Lower lobe of right lung (tissue), 2 donors: Measurements from ENCODE around the gene MRPS6. TPM values are rescaled to one million over a fixed set of nuclear protein-coding genes. Genes with fewer than 3 reads are reported as not detected.

Source experiments
- ATAC-seq, 2 donors: fragments of 200-7000 bp; cut with Tn5 transposase; one replicate each; pipeline ENCODE4 v1.9.1; 2020 to 2022; ENCODE audit warnings: mild to moderate bottlenecking in 2 of 2, moderate library complexity in 2 of 2
- DNase-seq: peaks from one replicate; pipeline ENCODE4 v3.0.0-alpha.2; 2020
- H3K27ac ChIP-seq: fragments of 200-600 bp; one replicate; pipeline ENCODE4 v1.8.0; 2022
- H3K27me3 ChIP-seq: fragments of 200-600 bp; one replicate; pipeline ENCODE4 v1.8.0; 2022; ENCODE audit warnings: low read depth
- H3K36me3 ChIP-seq: fragments of 200-600 bp; one replicate; pipeline ENCODE4 v1.8.0; 2022; ENCODE audit warnings: mild to moderate bottlenecking
- H3K4me1 ChIP-seq: fragments of 200-600 bp; one replicate; pipeline ENCODE4 v1.8.0; 2022
- H3K4me3 ChIP-seq: fragments of 200-600 bp; one replicate; pipeline ENCODE4 v1.8.0; 2022; ENCODE audit warnings: mild to moderate bottlenecking
- H3K9me3 ChIP-seq: fragments of 200-600 bp; one replicate; pipeline ENCODE4 v1.8.0; 2022
- intact Hi-C: fragments of 100-400 bp; cut with DNase I; formaldehyde crosslinking; loops from one replicate; pipeline ENCODE4 v1.11.0; 2022
- total RNA-seq: library from RNA; stranded (reverse); fragmentation: NEBNext Ultra II Directional; extraction: Animal tissue kit (Norgen Biotek cat#: 25700); gene quantifications from one replicate; pipeline ENCODE4 v1.2.1, GENCODE V29; 2021
- TF ChIP-seq, protein P1 (sequence below): fragments of 200-600 bp; IDR thresholded peaks from one replicate; pipeline ENCODE4 v1.8.0; 2022; ENCODE audit warnings: antibody characterized with exemption, mild to moderate bottlenecking
- donor health status: DM: no; HTN: yes; CAD: no; lungs with severe emphysema.

The MRPS6 gene
- total RNA-seq, 1 donor from 2014 or later: 44.5 TPM

DNA sequence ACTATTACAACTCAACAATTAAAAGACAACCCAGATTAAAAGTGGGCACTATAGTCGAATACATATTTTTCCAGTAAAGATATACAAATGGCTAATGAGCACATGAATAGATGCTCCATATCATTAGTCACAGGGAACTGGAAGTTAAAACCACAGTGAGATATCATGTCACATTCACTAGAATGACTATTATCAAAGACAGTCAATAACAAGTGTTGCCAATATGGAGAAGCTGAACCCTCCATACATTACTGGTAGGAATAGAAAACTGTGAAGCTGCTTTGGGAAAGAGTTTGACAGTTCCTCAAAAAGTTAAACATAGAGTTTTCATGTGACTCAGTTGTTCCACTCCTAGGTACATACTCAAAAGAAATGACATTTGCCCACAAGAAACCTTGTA, 30.6 kb upstream of the MRPS6 start:
- ATAC-seq: no peak

DNA sequence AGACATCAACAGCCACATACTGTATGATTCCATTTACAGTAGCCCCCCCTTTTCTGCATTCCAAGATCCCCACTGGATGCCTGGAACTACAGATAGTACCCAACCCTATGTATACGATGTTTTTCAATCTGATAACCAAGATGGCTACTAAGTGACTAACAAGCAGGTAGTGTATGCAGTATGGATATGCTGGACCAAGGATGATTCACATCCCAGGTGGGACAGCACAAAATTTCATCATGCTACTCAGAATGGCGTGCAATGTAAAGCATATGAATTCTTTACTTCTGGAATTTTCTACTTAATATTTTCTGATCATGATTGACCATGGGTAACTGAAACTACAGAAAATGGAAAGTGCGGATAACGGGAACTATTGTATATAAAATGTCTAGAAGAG, 30.0 kb upstream of the MRPS6 start:
- H3K36me3 ChIP-seq: no peaks in the 10 kb centered on the region
- H3K27me3 ChIP-seq: no peaks in the 10 kb centered on the region
- no peak overlapping the region for H3K27ac ChIP-seq
- intact Hi-C loops: no loop called here
- peaks cover 10% of the 10 kb centered on the region for H3K4me1 ChIP-seq
- H3K4me3 ChIP-seq: no peak overlapping the region
- DNase-seq (no peak), ATAC-seq (no peak)
- TF ChIP-seq, protein P1, sequence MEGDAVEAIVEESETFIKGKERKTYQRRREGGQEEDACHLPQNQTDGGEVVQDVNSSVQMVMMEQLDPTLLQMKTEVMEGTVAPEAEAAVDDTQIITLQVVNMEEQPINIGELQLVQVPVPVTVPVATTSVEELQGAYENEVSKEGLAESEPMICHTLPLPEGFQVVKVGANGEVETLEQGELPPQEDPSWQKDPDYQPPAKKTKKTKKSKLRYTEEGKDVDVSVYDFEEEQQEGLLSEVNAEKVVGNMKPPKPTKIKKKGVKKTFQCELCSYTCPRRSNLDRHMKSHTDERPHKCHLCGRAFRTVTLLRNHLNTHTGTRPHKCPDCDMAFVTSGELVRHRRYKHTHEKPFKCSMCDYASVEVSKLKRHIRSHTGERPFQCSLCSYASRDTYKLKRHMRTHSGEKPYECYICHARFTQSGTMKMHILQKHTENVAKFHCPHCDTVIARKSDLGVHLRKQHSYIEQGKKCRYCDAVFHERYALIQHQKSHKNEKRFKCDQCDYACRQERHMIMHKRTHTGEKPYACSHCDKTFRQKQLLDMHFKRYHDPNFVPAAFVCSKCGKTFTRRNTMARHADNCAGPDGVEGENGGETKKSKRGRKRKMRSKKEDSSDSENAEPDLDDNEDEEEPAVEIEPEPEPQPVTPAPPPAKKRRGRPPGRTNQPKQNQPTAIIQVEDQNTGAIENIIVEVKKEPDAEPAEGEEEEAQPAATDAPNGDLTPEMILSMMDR: no peak
- no peaks in the 10 kb centered on the region for H3K9me3 ChIP-seq

More for the DNA sequence above, 30.6 kb upstream of the MRPS6 start:
- Histone ChIP-seq H3K36me3 (no peaks in the 10 kb centered on the region), H3K4me1 (peaks cover 10% of the 10 kb centered on the region), H3K27me3 (no peaks in the 10 kb centered on the region), H3K9me3 (no peaks in the 10 kb centered on the region), H3K27ac (no peak overlapping the region), H3K4me3 (no peak overlapping the region)
- intact Hi-C loops: no loop called here
- DNase-seq: no peak
- TF ChIP-seq, protein P1: no peak

DNA sequence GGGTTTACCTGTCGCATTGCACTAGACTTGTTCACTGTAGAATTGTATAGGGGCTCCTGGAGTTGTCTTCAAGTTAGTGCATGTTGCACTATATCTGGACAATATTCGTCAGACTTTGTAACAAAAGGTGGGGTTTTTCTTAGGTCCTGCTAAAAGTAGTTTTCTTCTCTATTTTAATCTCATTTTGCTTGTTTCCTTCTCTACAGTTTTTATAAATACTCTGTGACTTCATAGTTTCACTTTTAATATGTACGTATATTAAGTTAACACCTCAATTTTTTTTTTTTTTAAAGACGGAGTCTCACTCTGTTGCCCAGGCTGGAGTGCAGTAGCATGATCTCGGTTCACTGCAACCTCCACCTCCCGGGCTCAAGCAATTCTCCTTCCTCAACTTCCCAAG, 26.5 kb upstream of the MRPS6 start:
- no peaks in the 10 kb centered on the region for H3K4me1 ChIP-seq
- no peaks in the 10 kb centered on the region for H3K36me3 ChIP-seq
- intact Hi-C loops: no loop called here
- TF ChIP-seq, protein P1: no peak
- no peak for DNase-seq
- no peak overlapping the region for H3K4me3 ChIP-seq
- ATAC-seq: no peak
- H3K27ac ChIP-seq: no peak overlapping the region
- H3K9me3 ChIP-seq: no peaks in the 10 kb centered on the region
- H3K27me3 ChIP-seq: no peaks in the 10 kb centered on the region

DNA sequence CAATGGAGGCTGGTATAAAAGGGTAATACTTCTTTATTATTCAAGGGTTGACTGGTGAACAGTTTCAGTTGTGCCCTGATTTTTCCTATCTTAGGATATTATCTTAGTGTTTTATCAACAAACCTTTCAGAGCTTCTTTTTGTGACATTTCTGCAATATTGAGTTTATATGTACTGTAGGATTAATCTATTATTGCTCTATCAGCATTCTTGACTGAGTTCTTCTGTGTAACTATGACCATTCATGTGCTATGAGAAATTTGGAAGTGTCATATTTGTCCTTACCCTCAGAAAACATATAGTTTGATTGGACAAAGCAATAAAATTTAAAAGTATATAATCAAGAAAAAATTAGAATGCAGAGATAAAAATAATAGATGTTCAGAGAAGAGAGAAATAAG, 25.5 kb upstream of the MRPS6 start:
- H3K4me3 ChIP-seq: no peak overlapping the region

DNA sequence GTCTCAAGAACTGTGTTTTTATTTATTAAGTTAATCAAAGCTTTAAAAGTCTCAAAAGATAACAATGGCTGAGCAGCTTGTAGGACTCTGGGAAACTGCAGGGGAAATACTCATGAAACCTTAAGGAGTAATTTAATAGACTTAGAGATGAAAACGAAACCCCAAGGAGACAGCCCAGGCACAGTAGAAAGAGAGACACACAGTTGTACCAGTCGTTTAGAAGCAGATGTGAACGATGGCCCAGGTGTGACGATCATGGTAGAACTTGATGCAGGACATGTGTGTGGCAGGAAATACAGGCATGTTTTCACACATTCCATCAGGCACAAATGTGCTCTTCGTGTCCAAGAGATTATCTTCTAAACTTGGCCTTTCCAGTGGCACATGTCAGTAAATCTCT, 21.2 kb upstream of the MRPS6 start:
- Histone ChIP-seq H3K27me3 (no peaks in the 10 kb centered on the region), H3K4me3 (no peak overlapping the region), H3K9me3 (no peaks in the 10 kb centered on the region), H3K4me1 (no peaks in the 10 kb centered on the region), H3K36me3 (no peaks in the 10 kb centered on the region), H3K27ac (no peak overlapping the region)
- no peak for DNase-seq
- ATAC-seq: no peak
- intact Hi-C loops: no loop called here
- TF ChIP-seq, protein P1: no peak

More for the DNA sequence above, 25.5 kb upstream of the MRPS6 start:
- H3K4me1 ChIP-seq: no peaks in the 10 kb centered on the region
- no peaks in the 10 kb centered on the region for H3K36me3 ChIP-seq
- intact Hi-C loops: no loop called here
- H3K27ac ChIP-seq: no peak overlapping the region
- DNase-seq (no peak), ATAC-seq (no peak)
- H3K27me3 ChIP-seq: no peaks in the 10 kb centered on the region
- no peaks in the 10 kb centered on the region for H3K9me3 ChIP-seq
- TF ChIP-seq, protein P1: no peak

DNA sequence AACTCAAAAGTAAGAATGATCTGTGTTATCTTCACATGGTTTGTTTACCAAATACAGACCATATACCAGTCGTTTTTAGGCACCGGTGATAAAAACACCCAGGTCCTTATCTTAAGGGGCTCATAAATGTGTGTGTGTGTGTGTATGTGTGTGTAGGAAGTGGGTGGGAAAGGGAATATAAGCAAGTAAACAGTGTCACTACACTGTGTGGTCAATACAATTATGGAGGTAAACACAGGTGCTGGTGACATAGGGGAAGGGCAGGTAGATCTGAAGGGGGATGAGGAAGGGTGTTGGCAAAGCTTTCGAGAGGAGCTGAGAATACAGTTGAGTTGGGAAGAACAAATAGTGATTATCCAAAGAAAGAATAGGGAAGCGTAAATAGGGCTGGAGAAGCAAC, 19.1 kb upstream of the MRPS6 start:
- Histone ChIP-seq H3K36me3 (no peaks in the 10 kb centered on the region), H3K4me3 (no peak overlapping the region), H3K27ac (no peak overlapping the region), H3K4me1 (no peaks in the 10 kb centered on the region), H3K9me3 (no peaks in the 10 kb centered on the region), H3K27me3 (no peaks in the 10 kb centered on the region)
- intact Hi-C loops: no loop called here
- no peak for DNase-seq
- ATAC-seq: no peak
- TF ChIP-seq, protein P1: no peak
